HL-60 (cell line): ENCODE results near the gene ERBB4.

Experiments
- DNase-seq, 2 experiments: peaks; one replicate each; pipeline ENCODE4 v3.0.0-alpha.2; 2010 to 2020; ENCODE audit warnings: low read depth in 1 of 2, low spot score in 1 of 2
- H3K27ac ChIP-seq: fragments of 250-450 bp; sonication (Bioruptor Pico); replicated peaks from 2 replicates; pipeline ENCODE4 v1.5.1; 2020; ENCODE audit warnings: mild to moderate bottlenecking, moderate library complexity
- H3K27me3 ChIP-seq: fragments of 250-450 bp; sonication (Bioruptor Pico); 2 replicates; pipeline ENCODE4 v1.5.1; 2021; ENCODE audit warnings: mild to moderate bottlenecking, moderate library complexity; ENCODE audit not compliant: insufficient read depth, poor library complexity, severe bottlenecking
- H3K4me3 ChIP-seq: replicated peaks from 2 replicates; pipeline ENCODE4 v1.5.1; 2011; ENCODE audit warnings: mild to moderate bottlenecking, control low read depth, low read length; ENCODE audit not compliant: insufficient read depth
- GABPA ChIP-seq: IDR thresholded peaks from 2 replicates; pipeline ENCODE4 v1.6.1; 2012; ENCODE audit warnings: low read depth
- POLR2AphosphoS5 ChIP-seq: IDR thresholded peaks from 2 replicates; pipeline ENCODE4 v1.6.1; 2012; ENCODE audit warnings: low read depth
- SPI1 ChIP-seq: IDR thresholded peaks from 2 replicates; pipeline ENCODE4 v1.6.1; 2012; ENCODE audit warnings: low read depth, mild to moderate bottlenecking, borderline replicate concordance
- TF ChIP-seq, protein P1 (sequence below): IDR thresholded peaks from 2 replicates; pipeline ENCODE4 v1.6.1; 2012; ENCODE audit warnings: low read depth; ENCODE audit not compliant: insufficient replicate concordance
- TF ChIP-seq, protein P2 (sequence below): IDR thresholded peaks from one replicate; pipeline ENCODE4 v1.5.1; 2011; ENCODE audit warnings: low read length, control low read depth, inconsistent platforms; ENCODE audit not compliant: insufficient read depth

Gene ERBB4

DNA sequence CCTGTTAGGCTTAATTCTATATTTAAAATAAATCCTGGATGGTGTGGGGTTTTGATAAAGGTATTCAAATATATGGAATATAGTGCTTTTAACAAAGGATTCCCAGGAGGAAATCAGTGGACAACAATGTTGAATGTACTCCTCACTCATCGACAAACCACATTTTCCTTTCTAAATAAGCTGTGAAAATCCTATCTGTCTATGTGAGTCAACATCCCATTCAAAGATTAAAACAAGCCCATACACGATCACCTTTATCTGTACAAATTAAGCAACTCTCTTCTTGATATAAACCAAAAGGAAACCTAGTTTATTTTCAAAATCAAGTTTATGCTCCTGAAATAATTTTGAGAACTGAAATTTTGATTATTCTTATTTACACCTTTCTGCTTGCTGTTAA, 153.4 kb downstream of the ERBB4 start:
- no peak for DNase-seq
- Histone ChIP-seq H3K27ac (no peak overlapping the region), H3K4me3 (no peak overlapping the region), H3K27me3 (peaks cover 3% of the 10 kb centered on the region)
- TF ChIP-seq GABPA (no peak), SPI1 (no peak), POLR2AphosphoS5 (no peak)
- TF ChIP-seq, protein P1, sequence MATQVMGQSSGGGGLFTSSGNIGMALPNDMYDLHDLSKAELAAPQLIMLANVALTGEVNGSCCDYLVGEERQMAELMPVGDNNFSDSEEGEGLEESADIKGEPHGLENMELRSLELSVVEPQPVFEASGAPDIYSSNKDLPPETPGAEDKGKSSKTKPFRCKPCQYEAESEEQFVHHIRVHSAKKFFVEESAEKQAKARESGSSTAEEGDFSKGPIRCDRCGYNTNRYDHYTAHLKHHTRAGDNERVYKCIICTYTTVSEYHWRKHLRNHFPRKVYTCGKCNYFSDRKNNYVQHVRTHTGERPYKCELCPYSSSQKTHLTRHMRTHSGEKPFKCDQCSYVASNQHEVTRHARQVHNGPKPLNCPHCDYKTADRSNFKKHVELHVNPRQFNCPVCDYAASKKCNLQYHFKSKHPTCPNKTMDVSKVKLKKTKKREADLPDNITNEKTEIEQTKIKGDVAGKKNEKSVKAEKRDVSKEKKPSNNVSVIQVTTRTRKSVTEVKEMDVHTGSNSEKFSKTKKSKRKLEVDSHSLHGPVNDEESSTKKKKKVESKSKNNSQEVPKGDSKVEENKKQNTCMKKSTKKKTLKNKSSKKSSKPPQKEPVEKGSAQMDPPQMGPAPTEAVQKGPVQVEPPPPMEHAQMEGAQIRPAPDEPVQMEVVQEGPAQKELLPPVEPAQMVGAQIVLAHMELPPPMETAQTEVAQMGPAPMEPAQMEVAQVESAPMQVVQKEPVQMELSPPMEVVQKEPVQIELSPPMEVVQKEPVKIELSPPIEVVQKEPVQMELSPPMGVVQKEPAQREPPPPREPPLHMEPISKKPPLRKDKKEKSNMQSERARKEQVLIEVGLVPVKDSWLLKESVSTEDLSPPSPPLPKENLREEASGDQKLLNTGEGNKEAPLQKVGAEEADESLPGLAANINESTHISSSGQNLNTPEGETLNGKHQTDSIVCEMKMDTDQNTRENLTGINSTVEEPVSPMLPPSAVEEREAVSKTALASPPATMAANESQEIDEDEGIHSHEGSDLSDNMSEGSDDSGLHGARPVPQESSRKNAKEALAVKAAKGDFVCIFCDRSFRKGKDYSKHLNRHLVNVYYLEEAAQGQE: no peak
- TF ChIP-seq, protein P2, sequence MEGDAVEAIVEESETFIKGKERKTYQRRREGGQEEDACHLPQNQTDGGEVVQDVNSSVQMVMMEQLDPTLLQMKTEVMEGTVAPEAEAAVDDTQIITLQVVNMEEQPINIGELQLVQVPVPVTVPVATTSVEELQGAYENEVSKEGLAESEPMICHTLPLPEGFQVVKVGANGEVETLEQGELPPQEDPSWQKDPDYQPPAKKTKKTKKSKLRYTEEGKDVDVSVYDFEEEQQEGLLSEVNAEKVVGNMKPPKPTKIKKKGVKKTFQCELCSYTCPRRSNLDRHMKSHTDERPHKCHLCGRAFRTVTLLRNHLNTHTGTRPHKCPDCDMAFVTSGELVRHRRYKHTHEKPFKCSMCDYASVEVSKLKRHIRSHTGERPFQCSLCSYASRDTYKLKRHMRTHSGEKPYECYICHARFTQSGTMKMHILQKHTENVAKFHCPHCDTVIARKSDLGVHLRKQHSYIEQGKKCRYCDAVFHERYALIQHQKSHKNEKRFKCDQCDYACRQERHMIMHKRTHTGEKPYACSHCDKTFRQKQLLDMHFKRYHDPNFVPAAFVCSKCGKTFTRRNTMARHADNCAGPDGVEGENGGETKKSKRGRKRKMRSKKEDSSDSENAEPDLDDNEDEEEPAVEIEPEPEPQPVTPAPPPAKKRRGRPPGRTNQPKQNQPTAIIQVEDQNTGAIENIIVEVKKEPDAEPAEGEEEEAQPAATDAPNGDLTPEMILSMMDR: no peak

DNA sequence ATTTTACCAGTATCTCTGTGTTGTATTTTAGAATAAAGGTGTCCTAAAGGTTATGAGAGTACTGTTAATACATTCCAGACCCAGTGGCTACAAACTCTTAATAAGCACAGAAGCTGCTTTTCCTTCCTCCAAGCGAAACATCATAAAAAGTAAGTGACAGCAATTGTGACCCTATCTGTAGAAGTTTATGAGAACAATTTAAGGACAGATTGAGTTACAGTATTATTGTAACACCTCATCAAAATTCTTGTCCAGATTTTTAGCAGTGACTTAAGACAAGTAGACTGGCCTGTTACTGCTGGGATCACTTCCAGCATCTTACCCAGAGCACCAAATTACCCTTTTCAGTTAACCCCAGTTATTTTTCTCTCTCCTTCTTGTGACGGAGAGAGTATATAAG, 154.6 kb downstream of the ERBB4 start:
- H3K4me3 ChIP-seq: no peak overlapping the region
- no peak for DNase-seq
- TF ChIP-seq, protein P1: no peak
- TF ChIP-seq GABPA: no peak
- no peak for TF ChIP-seq POLR2AphosphoS5
- no peak for TF ChIP-seq SPI1
- TF ChIP-seq, protein P2: no peak
- peaks cover 3% of the 10 kb centered on the region for H3K27me3 ChIP-seq
- H3K27ac ChIP-seq: no peak overlapping the region

DNA sequence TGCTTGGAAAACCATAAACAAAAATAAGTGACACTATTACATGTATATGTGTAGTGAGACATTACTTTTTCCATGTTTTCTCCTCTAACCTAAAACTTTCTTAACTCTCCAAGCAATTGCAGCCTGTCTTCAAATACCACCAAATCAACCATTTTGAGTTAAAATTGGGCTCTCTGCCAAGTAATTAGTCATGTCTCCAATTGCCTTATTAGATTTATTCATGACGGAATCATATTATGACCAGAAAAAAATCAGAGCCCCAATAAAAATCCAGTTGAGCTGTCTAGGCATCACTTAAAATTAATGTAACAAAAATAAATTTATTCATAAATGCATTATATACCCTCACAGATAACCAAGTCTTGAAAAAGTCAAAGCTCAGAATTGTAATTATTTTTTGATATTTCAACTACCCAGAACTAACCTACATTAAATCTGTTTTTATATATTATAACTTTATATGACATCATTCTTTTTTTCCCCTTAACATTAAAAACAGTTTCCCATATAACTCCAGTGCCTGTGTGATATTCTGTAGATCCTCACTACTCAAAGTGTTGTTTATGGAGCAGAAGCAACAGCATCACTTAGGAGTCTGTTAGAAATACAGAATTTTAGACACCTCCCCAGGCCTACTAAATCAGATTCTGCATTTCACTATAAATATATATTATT, 157.0 kb downstream of the ERBB4 start:
- DNase-seq: no peak
- TF ChIP-seq GABPA (no peak), SPI1 (no peak), POLR2AphosphoS5 (no peak)
- TF ChIP-seq, protein P1: no peak
- TF ChIP-seq, protein P2: no peak
- Histone ChIP-seq H3K27ac (no peak overlapping the region), H3K27me3 (no peaks in the 10 kb centered on the region), H3K4me3 (no peak overlapping the region)
